ENCODE results near the gene GEMIN7. TPM values are rescaled to one million over a fixed set of nuclear protein-coding genes. Genes with fewer than 3 reads are reported as not detected.

Gene GEMIN7
- total and polyA plus RNA-seq, 4 donors = 14.4 to 27.4 (median 19.7) TPM

DNA sequence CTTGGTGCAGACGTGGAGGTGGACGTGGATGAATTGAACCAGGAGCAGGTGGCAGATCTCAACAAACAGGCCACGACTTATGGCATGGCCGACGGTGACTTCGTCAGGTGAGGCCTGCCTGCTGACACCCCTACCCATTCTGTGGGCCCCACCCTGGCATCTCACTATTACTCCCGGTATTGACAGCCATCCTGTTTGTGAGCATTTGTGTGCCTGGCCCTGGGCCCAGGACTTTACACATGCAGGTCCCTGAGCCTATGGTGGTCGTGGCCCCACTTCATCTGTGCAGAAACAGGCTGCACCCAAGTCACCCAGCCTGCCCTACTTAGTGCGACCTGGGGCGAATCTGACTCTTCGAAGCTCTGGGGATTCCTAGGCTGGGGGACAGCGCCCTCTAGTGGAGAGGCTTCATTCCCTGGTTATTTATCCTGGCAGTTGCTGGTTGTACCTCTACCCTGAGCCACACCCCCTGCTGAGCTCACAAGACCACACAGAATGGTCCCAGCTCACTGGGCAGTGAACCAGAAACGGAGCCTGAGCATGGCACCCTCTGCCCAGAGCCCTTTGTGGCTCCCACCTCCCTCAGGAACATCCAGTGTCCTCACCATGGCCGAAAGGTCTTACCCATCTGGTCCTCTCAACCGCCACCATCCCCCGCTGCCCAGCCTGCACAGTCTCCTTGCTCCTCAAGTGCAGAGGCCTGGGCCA lies 19.6 kb upstream of the GEMIN7 start:
- Histone ChIP-seq H3K4me3 (ENCODE audit: low read depth, low read length) (no peak overlapping the region), H3K27ac (ENCODE audit: low read depth, low read length) (no peak overlapping the region), H3K27me3 (ENCODE audit: control insufficient read depth, insufficient read depth, low read length) (no peaks in the 10 kb centered on the region), H3K9me3 (ENCODE audit: control insufficient read depth, insufficient read depth, low read length) (no peaks in the 10 kb centered on the region), H3K36me3 (ENCODE audit: control insufficient read depth, insufficient read depth, low read length) (peaks cover 98% of the 10 kb centered on the region), H3K4me1 (ENCODE audit: control insufficient read depth, insufficient read depth, low read length) (no peaks in the 10 kb centered on the region)
- peak in 2 of 6 donors; percentile 59 to 72 for DNase-seq (ENCODE audit: low read depth in 4 of 6, low spot score in 6 of 6)
- WGBS (ENCODE audit: insufficient coverage) = 63% methylated on average over 16 of the region's 16 CpGs

DNA sequence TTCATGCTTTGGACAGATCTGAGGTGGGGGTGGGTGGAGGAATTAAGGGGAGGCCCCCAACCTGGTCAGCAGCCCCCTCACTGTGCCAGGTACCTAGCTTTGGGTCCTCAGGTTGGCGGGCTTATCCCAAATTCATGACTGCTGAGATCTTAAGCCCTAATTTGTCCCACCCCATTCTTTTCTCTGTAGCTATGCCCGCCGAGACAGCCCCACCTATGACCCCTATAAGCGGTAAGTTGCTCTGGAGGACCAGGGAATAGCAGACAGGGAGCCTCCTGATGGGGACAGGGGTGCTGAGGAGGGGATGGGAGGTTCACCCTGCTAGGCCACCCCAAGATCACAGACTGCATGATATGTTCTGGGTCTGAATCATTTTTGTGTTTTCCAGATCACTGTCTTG lies 17.1 kb upstream of the GEMIN7 start:
- H3K9me3 ChIP-seq (ENCODE audit: control insufficient read depth, insufficient read depth, low read length) = no peaks in the 10 kb centered on the region
- no peak overlapping the region for H3K27ac ChIP-seq (ENCODE audit: low read depth, low read length)
- H3K4me1 ChIP-seq (ENCODE audit: control insufficient read depth, insufficient read depth, low read length) = no peaks in the 10 kb centered on the region
- H3K4me3 ChIP-seq (ENCODE audit: low read depth, low read length) = no peak overlapping the region
- no CpG with 5 or more reads among the region's 4 CpGs for WGBS (ENCODE audit: insufficient coverage)
- H3K27me3 ChIP-seq (ENCODE audit: control insufficient read depth, insufficient read depth, low read length) = no peaks in the 10 kb centered on the region
- peaks cover 97% of the 10 kb centered on the region for H3K36me3 ChIP-seq (ENCODE audit: control insufficient read depth, insufficient read depth, low read length)
- no peak for DNase-seq (ENCODE audit: low read depth in 4 of 6, low spot score in 6 of 6)

DNA sequence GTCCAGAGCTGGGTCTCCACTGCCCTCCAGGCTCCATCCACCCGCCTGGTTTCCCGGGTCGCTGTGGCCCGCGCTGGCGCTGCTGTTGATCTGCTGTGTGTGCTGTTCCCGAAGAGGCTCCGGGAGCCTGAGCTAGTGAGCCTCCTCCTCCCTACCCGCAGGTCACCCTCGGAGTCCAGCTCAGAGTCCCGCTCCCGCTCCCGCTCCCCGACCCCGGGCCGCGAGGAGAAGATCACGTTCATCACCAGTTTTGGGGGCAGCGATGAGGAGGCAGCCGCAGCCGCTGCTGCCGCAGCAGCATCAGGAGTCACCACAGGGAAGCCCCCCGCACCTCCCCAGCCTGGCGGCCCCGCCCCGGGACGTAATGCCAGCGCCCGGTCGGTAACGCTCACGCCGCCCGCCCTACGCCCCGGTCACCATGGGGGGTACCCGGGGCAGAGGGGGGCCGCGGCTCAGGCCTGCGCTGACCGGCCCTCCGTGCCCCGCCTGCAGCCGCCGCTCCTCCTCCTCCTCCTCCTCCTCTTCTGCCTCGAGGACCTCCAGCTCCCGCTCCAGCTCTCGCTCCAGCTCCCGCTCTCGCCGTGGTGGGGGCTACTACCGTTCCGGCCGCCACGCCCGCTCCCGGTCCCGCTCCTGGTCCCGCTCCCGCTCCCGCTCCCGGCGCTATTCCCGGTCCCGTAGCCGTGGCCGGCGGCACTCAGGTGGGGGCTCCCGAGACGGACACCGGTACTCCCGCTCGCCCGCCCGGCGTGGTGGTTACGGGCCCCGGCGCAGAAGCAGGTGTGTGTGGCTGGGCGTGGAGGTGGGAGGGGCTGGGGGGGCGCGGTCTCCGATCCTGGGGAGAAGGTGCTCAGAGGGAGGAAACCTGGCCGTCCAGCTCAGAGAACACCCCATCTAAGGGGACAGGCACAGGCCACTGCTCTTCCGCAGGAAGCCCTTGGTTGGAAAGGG lies 14.9 kb upstream of the GEMIN7 start:
- Histone ChIP-seq H3K9me3 (ENCODE audit: control insufficient read depth, insufficient read depth, low read length) (no peaks in the 10 kb centered on the region), H3K4me1 (ENCODE audit: control insufficient read depth, insufficient read depth, low read length) (no peaks in the 10 kb centered on the region), H3K27me3 (ENCODE audit: control insufficient read depth, insufficient read depth, low read length) (no peaks in the 10 kb centered on the region), H3K4me3 (ENCODE audit: low read depth, low read length) (no peak overlapping the region), H3K36me3 (ENCODE audit: control insufficient read depth, insufficient read depth, low read length) (peaks cover 97% of the 10 kb centered on the region), H3K27ac (ENCODE audit: low read depth, low read length) (no peak overlapping the region)
- no peak for DNase-seq (ENCODE audit: low read depth in 4 of 6, low spot score in 6 of 6)
- WGBS (ENCODE audit: insufficient coverage) = 96% methylated on average over 85 of the region's 85 CpGs

DNA sequence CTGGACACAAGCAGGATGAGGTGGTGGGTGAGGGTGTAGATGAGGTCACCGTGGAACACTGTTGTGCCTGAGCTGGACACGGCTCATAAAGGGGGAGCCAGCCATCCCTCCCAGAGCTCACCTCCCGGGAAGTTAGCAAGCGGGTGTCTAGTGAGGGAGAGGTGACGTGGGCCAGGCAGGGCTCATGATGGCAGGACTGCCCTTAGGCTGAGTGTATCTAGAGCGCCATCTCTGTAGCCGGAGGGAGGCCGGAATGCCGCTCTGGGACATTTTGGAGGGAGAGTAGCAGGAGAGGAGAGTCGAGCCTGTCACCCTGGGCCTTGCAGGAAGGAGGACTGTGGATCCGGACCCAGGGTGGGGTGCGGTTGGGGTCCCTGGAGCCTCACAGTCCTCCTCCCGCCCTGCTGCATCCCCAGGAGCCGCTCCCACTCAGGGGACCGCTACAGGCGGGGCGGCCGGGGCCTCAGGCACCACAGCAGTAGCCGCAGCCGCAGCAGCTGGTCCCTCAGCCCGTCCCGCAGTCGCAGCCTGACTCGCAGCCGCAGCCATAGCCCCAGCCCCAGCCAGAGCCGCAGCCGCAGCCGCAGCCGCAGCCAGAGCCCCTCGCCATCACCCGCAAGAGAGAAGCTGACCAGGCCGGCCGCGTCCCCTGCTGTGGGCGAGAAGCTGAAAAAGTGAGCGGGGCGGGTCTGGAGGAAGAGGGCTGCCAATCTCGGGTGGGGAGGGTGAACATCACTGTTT lies 12.0 kb upstream of the GEMIN7 start:
- WGBS (ENCODE audit: insufficient coverage) = 90% methylated on average over 38 of the region's 38 CpGs
- H3K27ac ChIP-seq (ENCODE audit: low read depth, low read length) = no peak overlapping the region
- no peak for DNase-seq (ENCODE audit: low read depth in 4 of 6, low spot score in 6 of 6)
- no peaks in the 10 kb centered on the region for H3K4me1 ChIP-seq (ENCODE audit: control insufficient read depth, insufficient read depth, low read length)
- peaks cover 97% of the 10 kb centered on the region for H3K36me3 ChIP-seq (ENCODE audit: control insufficient read depth, insufficient read depth, low read length)
- H3K27me3 ChIP-seq (ENCODE audit: control insufficient read depth, insufficient read depth, low read length) = no peaks in the 10 kb centered on the region
- no peak overlapping the region for H3K4me3 ChIP-seq (ENCODE audit: low read depth, low read length)
- no peaks in the 10 kb centered on the region for H3K9me3 ChIP-seq (ENCODE audit: control insufficient read depth, insufficient read depth, low read length)

DNA sequence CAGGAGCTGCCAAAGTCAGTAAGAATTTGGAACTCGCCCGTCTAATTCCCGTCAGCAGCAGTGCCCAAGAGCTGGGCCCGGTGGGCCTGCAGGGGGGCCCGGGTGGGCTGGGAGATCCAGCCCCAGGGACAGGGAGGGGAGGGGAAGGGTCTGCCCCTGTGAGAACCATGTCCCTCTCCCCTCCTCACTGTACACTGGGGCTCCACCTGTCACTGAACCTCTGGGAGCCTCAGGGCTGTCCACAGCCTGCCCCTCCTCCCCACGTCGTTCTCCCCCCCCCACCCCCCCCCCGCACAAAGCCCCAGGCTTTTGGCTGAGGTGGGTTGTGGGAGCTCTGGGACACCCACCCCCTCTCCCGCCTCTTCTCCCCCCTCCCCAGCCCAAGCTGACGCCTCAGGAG lies 11.0 kb upstream of the GEMIN7 start:
- peaks cover 93% of the 10 kb centered on the region for H3K36me3 ChIP-seq (ENCODE audit: control insufficient read depth, insufficient read depth, low read length)
- 87% methylated on average over 5 of the region's 10 CpGs for WGBS (ENCODE audit: insufficient coverage)

DNA sequence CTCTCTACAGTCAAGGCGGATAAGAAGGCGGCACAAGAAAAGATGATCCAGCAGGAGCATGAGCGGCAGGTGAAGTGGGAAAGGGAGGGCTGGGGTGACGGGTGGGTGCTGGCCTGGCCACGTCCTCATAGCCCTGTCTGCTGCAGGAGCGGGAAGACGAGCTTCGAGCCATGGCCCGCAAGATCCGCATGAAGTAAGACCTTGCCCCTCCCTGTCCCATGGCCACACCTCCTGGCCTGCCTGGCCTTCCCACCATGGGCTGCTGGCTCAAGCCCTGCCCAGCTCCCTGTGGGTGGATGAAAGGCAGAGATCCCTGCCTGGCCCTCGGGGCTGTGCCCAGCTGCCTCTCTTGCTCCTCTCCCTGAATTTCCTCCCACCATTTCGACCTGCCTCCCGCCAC lies 10.0 kb upstream of the GEMIN7 start:
- Histone ChIP-seq H3K27me3 (ENCODE audit: control insufficient read depth, insufficient read depth, low read length) (no peaks in the 10 kb centered on the region), H3K36me3 (ENCODE audit: control insufficient read depth, insufficient read depth, low read length) (peaks cover 86% of the 10 kb centered on the region), H3K4me3 (ENCODE audit: low read depth, low read length) (no peak overlapping the region), H3K4me1 (ENCODE audit: control insufficient read depth, insufficient read depth, low read length) (no peaks in the 10 kb centered on the region), H3K27ac (ENCODE audit: low read depth, low read length) (no peak overlapping the region), H3K9me3 (ENCODE audit: control insufficient read depth, insufficient read depth, low read length) (no peaks in the 10 kb centered on the region)
- 68% methylated on average over 10 of the region's 13 CpGs for WGBS (ENCODE audit: insufficient coverage)
- DNase-seq (ENCODE audit: low read depth in 4 of 6, low spot score in 6 of 6) = no peak

More for the DNA sequence above, 11.0 kb upstream of the GEMIN7 start:
- Histone ChIP-seq H3K9me3 (ENCODE audit: control insufficient read depth, insufficient read depth, low read length) (no peaks in the 10 kb centered on the region), H3K4me1 (ENCODE audit: control insufficient read depth, insufficient read depth, low read length) (no peaks in the 10 kb centered on the region), H3K27ac (ENCODE audit: low read depth, low read length) (no peak overlapping the region), H3K4me3 (ENCODE audit: low read depth, low read length) (no peak overlapping the region), H3K27me3 (ENCODE audit: control insufficient read depth, insufficient read depth, low read length) (no peaks in the 10 kb centered on the region)
- DNase-seq (ENCODE audit: low read depth in 4 of 6, low spot score in 6 of 6) = no peak

DNA sequence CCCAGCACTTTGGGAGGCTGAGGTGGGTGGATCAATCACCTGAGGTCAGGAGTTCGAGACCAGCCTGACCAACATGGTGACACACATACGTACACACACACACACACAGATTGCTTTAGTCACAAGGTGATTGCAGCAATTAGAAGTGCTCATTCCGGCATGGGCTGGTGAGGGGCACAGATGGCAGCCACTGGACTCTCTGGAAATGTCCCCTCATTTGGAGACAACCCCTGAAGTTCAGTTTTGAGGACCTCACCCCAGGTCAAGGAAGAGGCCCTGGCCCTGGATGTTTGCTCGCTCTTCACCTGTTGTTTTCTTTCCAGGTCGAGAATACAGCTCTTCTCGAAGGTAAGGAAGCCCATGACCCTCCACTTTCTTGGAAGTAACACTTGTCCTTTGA lies 8.8 kb upstream of the GEMIN7 start:
- Histone ChIP-seq H3K27ac (ENCODE audit: low read depth, low read length) (no peak overlapping the region), H3K27me3 (ENCODE audit: control insufficient read depth, insufficient read depth, low read length) (peaks cover 3% of the 10 kb centered on the region), H3K4me3 (ENCODE audit: low read depth, low read length) (no peak overlapping the region), H3K9me3 (ENCODE audit: control insufficient read depth, insufficient read depth, low read length) (no peaks in the 10 kb centered on the region), H3K36me3 (ENCODE audit: control insufficient read depth, insufficient read depth, low read length) (peaks cover 74% of the 10 kb centered on the region), H3K4me1 (ENCODE audit: control insufficient read depth, insufficient read depth, low read length) (peaks cover 6% of the 10 kb centered on the region)
- 94% methylated on average over 4 of the region's 6 CpGs for WGBS (ENCODE audit: insufficient coverage)
- no peak for DNase-seq (ENCODE audit: low read depth in 4 of 6, low spot score in 6 of 6)

DNA sequence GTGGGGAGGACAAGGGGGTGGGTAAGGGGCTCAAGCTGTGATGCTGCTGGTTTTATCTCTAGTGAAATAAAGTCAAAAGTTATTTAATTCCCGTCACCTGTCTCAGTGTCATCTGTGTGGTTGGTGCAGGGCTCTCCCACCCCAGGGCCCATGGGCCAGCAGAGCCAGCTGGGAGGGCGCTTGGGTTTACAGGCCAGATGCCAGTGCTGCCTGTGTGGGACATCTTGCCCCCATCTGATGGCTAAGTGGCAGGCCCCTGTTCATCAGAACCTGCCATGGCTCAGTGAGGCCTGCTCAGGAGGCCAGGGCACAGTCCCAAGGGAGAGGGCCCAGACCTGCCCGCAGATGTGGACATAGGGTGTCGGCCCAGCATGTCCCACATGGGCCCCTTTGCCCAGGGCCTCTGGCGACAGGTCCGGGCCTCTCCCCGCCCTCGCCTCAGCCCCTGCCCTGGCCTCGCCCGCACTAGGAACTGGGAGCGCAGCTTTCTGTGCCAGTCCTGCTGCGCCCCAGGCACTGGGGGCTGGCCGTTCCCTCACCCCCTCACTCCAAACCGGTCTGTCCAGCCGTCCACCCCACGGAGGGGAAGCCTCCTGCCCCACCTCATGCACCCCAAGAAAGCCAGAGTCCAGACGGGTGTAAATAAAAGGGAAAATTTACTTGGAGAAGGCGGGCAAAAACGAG lies 8.1 kb upstream of the GEMIN7 start:
- Histone ChIP-seq H3K4me1 (ENCODE audit: control insufficient read depth, insufficient read depth, low read length) (peaks cover 12% of the 10 kb centered on the region), H3K9me3 (ENCODE audit: control insufficient read depth, insufficient read depth, low read length) (no peaks in the 10 kb centered on the region), H3K27ac (ENCODE audit: low read depth, low read length) (no peak overlapping the region), H3K4me3 (ENCODE audit: low read depth, low read length) (no peak overlapping the region), H3K36me3 (ENCODE audit: control insufficient read depth, insufficient read depth, low read length) (peaks cover 68% of the 10 kb centered on the region), H3K27me3 (ENCODE audit: control insufficient read depth, insufficient read depth, low read length) (peaks cover 7% of the 10 kb centered on the region)
- no peak for DNase-seq (ENCODE audit: low read depth in 4 of 6, low spot score in 6 of 6)
- 95% methylated on average over 14 of the region's 19 CpGs for WGBS (ENCODE audit: insufficient coverage)

DNA sequence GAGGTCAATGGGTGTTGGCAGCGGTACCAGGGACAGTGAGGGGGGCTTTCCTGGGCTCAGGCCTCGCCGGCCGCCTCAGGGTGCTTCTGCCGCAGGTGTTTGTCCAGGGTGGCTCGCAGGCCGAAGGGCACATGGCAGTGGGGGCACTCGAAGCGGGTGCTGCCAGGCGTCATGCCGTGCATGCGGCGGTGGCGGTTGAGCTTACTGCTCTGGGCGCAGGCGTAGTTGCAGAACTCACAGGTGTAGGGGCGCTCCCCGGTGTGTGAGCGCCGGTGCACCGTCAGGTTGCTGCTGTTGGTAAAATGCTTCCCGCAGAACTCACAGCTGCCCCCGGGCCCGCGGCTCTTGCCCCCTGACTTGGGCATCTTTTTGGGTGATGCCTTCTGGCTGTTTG lies 7.5 kb upstream of the GEMIN7 start:
- peaks cover 14% of the 10 kb centered on the region for H3K4me1 ChIP-seq (ENCODE audit: control insufficient read depth, insufficient read depth, low read length)
- H3K9me3 ChIP-seq (ENCODE audit: control insufficient read depth, insufficient read depth, low read length) = no peaks in the 10 kb centered on the region
- H3K36me3 ChIP-seq (ENCODE audit: control insufficient read depth, insufficient read depth, low read length) = peaks cover 65% of the 10 kb centered on the region
- no peak overlapping the region for H3K27ac ChIP-seq (ENCODE audit: low read depth, low read length)
- H3K27me3 ChIP-seq (ENCODE audit: control insufficient read depth, insufficient read depth, low read length) = peaks cover 9% of the 10 kb centered on the region
- WGBS (ENCODE audit: insufficient coverage) = 94% methylated on average over 25 of the region's 25 CpGs
- no peak overlapping the region for H3K4me3 ChIP-seq (ENCODE audit: low read depth, low read length)
- DNase-seq (ENCODE audit: low read depth in 4 of 6, low spot score in 6 of 6) = no peak

All from spinal cord (tissue), 10 donors.